ENCODE data around the gene ABO. TPM values are rescaled to one million over a fixed set of nuclear protein-coding genes. Genes with fewer than 3 reads are reported as not detected.

Gene ABO
- total RNA-seq, 1 donor from 2014 or later: 16.3 TPM

Other genes starting within 250 kb of the ABO start
- gene GTF3C5, start 244.2 kb downstream of the ABO start, total RNA-seq: 58.8 TPM
- 11.9 TPM for gene CEL, start 213.2 kb downstream of the ABO start, total RNA-seq
- gene RALGDS, start 154.0 kb downstream of the ABO start, total RNA-seq: 50.7 TPM
- 26.5 TPM for gene GBGT1, start 111.3 kb downstream of the ABO start, total RNA-seq
- gene OBP2B, start 66.0 kb downstream of the ABO start, total RNA-seq: not detected
- gene SURF6, start 61.0 kb upstream of the ABO start, total RNA-seq: 25.2 TPM
- 28.7 TPM for gene MED22, start 72.9 kb upstream of the ABO start, total RNA-seq
- gene RPL7A, start 73.0 kb upstream of the ABO start, total RNA-seq: 1,477 TPM
- gene SURF1, start 81.3 kb upstream of the ABO start, total RNA-seq: 53.5 TPM
- gene SURF2, start 81.3 kb upstream of the ABO start, total RNA-seq: 19.5 TPM
- 212 TPM for gene SURF4, start 100.9 kb upstream of the ABO start, total RNA-seq
- 1.1 TPM for gene STKLD1, start 101.2 kb upstream of the ABO start, total RNA-seq
- 27.5 TPM for gene REXO4, start 142.8 kb upstream of the ABO start, total RNA-seq
- gene ADAMTS13, start 147.2 kb upstream of the ABO start, total RNA-seq: 7.1 TPM
- gene CACFD1, start 184.8 kb upstream of the ABO start, total RNA-seq: 79.3 TPM
- gene SLC2A6, start 203.9 kb upstream of the ABO start, total RNA-seq: 18.4 TPM
- gene MYMK, start 249.8 kb upstream of the ABO start, total RNA-seq: not detected